GM12878 (cell line): ENCODE results near the gene CALML4. TPM values are rescaled to one million over a fixed set of nuclear protein-coding genes. Genes with fewer than 3 reads are reported as not detected.

Source experiments
- ATAC-seq: fragments of 200-7000 bp; cut with Tn5 transposase; 3 replicates; pipeline ENCODE4 v1.9.1; 2020; ENCODE audit warnings: mild to moderate bottlenecking, moderate library complexity
- BruUV-seq: library from RNA; stranded (reverse); fragments of 400-500 nt; replicated peaks from 2 replicates; lab custom pipeline; 2021; lab: Mats Ljungman, UMichigan
- CTCF ChIA-PET: fragments of 300-600 bp; sonication (Branson Sonifier 250); formaldehyde crosslinking; extraction: SDS; loops from one replicate; lab custom pipeline; 2021; ENCODE audit warnings: inconsistent platforms; lab: Yijun Ruan, JAX
- POLR2A ChIA-PET: fragments of 350-600 bp; formaldehyde crosslinking; extraction: SDS; loops from one replicate; lab custom pipeline; 2021; ENCODE audit warnings: inconsistent platforms; lab: Charles Lee
- RAD21 ChIA-PET: fragments of 300-600 bp; sonication (Branson Sonifier 250); formaldehyde crosslinking; loops from one replicate; lab custom pipeline; 2023; ENCODE audit warnings: antibody characterized with exemption; ENCODE audit not compliant: unreplicated experiment; lab: Charles Lee
- SMC1A ChIA-PET: fragments of 300-600 bp; sonication (Branson Sonifier 250); formaldehyde crosslinking; loops from one replicate; lab custom pipeline; 2023; ENCODE audit not compliant: unreplicated experiment, uncharacterized antibody; lab: Charles Lee
- DNase-seq: peaks from one replicate; pipeline ENCODE4 v3.0.0-alpha.2; 2011; ENCODE audit warnings: low read depth, low spot score
- FAIRE-seq: peaks from 3 replicates; lab custom pipeline; 2011; peaks lifted over from hg19 to GRCh38; lab: Jason Lieb, UNC
- H2AFZ ChIP-seq: 2 replicates; pipeline ENCODE4 v1.6.0; 2011; ENCODE audit warnings: low read depth, low read length, control low read depth; ENCODE audit not compliant: control insufficient read depth
- H3K27ac ChIP-seq: 2 replicates; pipeline ENCODE4 v1.5.1; 2011; ENCODE audit warnings: control low read depth; ENCODE audit not compliant: control insufficient read depth, insufficient read depth
- H3K27me3 ChIP-seq, 2 experiments: replicated peaks in 1 of 2; 2 replicates each; pipeline versions ENCODE4 v1.6.0 to v1.6.1; 2011; ENCODE audit warnings: low read length in 1 of 2; ENCODE audit not compliant: control insufficient read depth in 2 of 2, insufficient read depth in 2 of 2
- H3K36me3 ChIP-seq, 2 experiments: 2 replicates each; pipeline ENCODE4 v1.5.1; 2011; ENCODE audit warnings: low read length in 1 of 2; ENCODE audit not compliant: control insufficient read depth in 2 of 2, insufficient read depth in 2 of 2
- H3K4me1 ChIP-seq: 2 replicates; pipeline ENCODE4 v1.6.1; 2011; ENCODE audit warnings: mild to moderate bottlenecking, low read length, moderate library complexity, mixed read lengths; ENCODE audit not compliant: control insufficient read depth, insufficient read depth
- H3K4me2 ChIP-seq: 2 replicates; pipeline ENCODE4 v1.6.0; 2011; ENCODE audit warnings: control low read depth; ENCODE audit not compliant: control insufficient read depth, insufficient read depth
- H3K4me3 ChIP-seq: fragments of 200-600 bp; sonication (generic); 2 replicates; pipeline ENCODE4 v1.5.1; 2016
- H3K79me2 ChIP-seq: 2 replicates; pipeline ENCODE4 v1.6.0; 2011; ENCODE audit warnings: low read length; ENCODE audit not compliant: control insufficient read depth, insufficient read depth
- H3K9ac ChIP-seq: 2 replicates; pipeline ENCODE4 v1.8.0; 2011; ENCODE audit warnings: low read length, control low read depth, mixed read lengths; ENCODE audit not compliant: control insufficient read depth, insufficient read depth
- H3K9me3 ChIP-seq: replicated peaks from 3 replicates; pipeline ENCODE4 v1.5.1; 2011; ENCODE audit warnings: mild to moderate bottlenecking, low read length; ENCODE audit not compliant: control insufficient read depth, insufficient read depth
- H4K20me1 ChIP-seq: 2 replicates; pipeline ENCODE4 v1.6.0; 2011; ENCODE audit not compliant: control insufficient read depth, insufficient read depth
- CEBPZ ChIP-seq: fragments of 150-350 bp; IDR thresholded peaks from 2 replicates; pipeline ENCODE4 v1.6.1; 2016; ENCODE audit warnings: low read depth, low read length
- DPF2 ChIP-seq: fragments of 450-650 bp; IDR thresholded peaks from 2 replicates; pipeline ENCODE4 v1.6.1; 2017; ENCODE audit warnings: mild to moderate bottlenecking
- E2F4 ChIP-seq: IDR thresholded peaks from 2 replicates; pipeline ENCODE4 v1.6.1; 2012; ENCODE audit warnings: low read depth, low read length, improper control_type of control experiment
- ELK1 ChIP-seq: IDR thresholded peaks from 2 replicates; pipeline ENCODE4 v1.6.1; 2012; ENCODE audit warnings: low read depth, low read length, improper control_type of control experiment
- KDM1A ChIP-seq: fragments of 200-600 bp; sonication (generic); IDR thresholded peaks from 2 replicates; pipeline ENCODE4 v1.6.1; 2016; ENCODE audit warnings: borderline replicate concordance
- MEF2B ChIP-seq: fragments of 450-650 bp; IDR thresholded peaks from 2 replicates; pipeline ENCODE4 v1.6.1; 2018; ENCODE audit warnings: mild to moderate bottlenecking, moderate library complexity; ENCODE audit not compliant: partially characterized antibody, poor library complexity, severe bottlenecking
- MTA2 ChIP-seq: fragments of 450-650 bp; IDR thresholded peaks from 2 replicates; pipeline ENCODE4 v1.6.1; 2016; ENCODE audit warnings: low read depth, mild to moderate bottlenecking, moderate library complexity
- RAD51 ChIP-seq: fragments of 450-650 bp; IDR thresholded peaks from 2 replicates; pipeline ENCODE4 v1.6.1; 2016; ENCODE audit warnings: moderate library complexity, mild to moderate bottlenecking, inconsistent platforms
- RCOR1 ChIP-seq: conservative IDR thresholded peaks from 2 replicates; pipeline ENCODE4 v1.6.1; 2012; ENCODE audit warnings: low read depth, low read length, improper control_type of control experiment
- RELB ChIP-seq: fragments of 450-650 bp; IDR thresholded peaks from 2 replicates; pipeline ENCODE4 v1.6.1; 2017; ENCODE audit warnings: low read depth, mild to moderate bottlenecking, moderate library complexity
- SRF ChIP-seq, 2 experiments: IDR thresholded peaks; 2 replicates each; pipeline ENCODE4 v1.6.1; 2011; ENCODE audit warnings: low read depth in 2 of 2, low read length in 2 of 2, mild to moderate bottlenecking in 1 of 2, moderate library complexity in 1 of 2
- SUZ12 ChIP-seq: fragments of 200-600 bp; sonication (generic); IDR thresholded peaks from one replicate; pipeline ENCODE4 v1.6.1; 2018; ENCODE audit warnings: antibody characterized with exemption, mild to moderate bottlenecking; ENCODE audit not compliant: unreplicated experiment
- ZBED1 ChIP-seq: IDR thresholded peaks from 2 replicates; pipeline ENCODE4 v1.6.1; 2016; ENCODE audit warnings: borderline replicate concordance
- ZBTB11 ChIP-seq: fragments of 450-650 bp; formaldehyde crosslinking; IDR thresholded peaks from 2 replicates; pipeline ENCODE4 v1.5.0; 2022; ENCODE audit warnings: mild to moderate bottlenecking, missing genetic modification characterization
- WGBS: methylation state at CpG from one replicate; pipeline ENCODE4 v1.1.6; 2016; ENCODE audit warnings: low lambda C conversion rate; ENCODE audit not compliant: insufficient replicate concordance, insufficient coverage; ENCODE audit errors: missing lambda C conversion rate; 5-methylcytosine and 5-hydroxymethylcytosine counted together
- in situ Hi-C: fragments of 300-500 bp; cut with MboI; formaldehyde crosslinking; loops from 9 replicates; pipeline ENCODE4 v1.14.3; 2018; ENCODE audit warnings: mixed read lengths
- intact Hi-C: fragments of 100-400 bp; cut with micrococcal nuclease; formaldehyde crosslinking; loops from one replicate; pipeline ENCODE4 v1.14.2; 2022; ENCODE audit not compliant: unreplicated experiment
- polyA plus RNA-seq, 11 experiments: library from polyadenylated mRNA; depleted of rRNA in 4 of 11; unstranded in 6 of 11; stranded (reverse) in 5 of 11; fragments of >200 nt; fragmentation: Nextera tagmentation in 4 of 11; fragmentation: Illumina TruSeq in 1 of 11; extraction: Ambion mirVana in 4 of 11; extraction: Trizol in 1 of 11; gene quantifications; 1 replicate in 1 of 11; 2 replicates in 10 of 11; pipeline versions ENCODE4 v1.2.1 to v1.2.3, GENCODE V29; 2011 to 2016; ENCODE audit warnings: inconsistent platforms in 2 of 11, missing spikeins in 2 of 11, low read depth in 1 of 11
- total RNA-seq, 4 experiments: library from RNA; depleted of rRNA in 3 of 4; stranded (reverse); fragments of >200 nt in 3 of 4; fragmentation: Illumina TruSeq in 1 of 4; extraction: Trizol in 1 of 4; gene quantifications; 2 replicates each; pipeline versions ENCODE4 v1.2.1 to v1.2.3, GENCODE V29; 2013 to 2021

The CALML4 gene
- total and polyA plus RNA-seq, 10 of the 15 experiments (the other 5 are each of a cell fraction or from before 2014, with no cell fraction given): 1.7 to 15.9 (median 5.1) TPM

GRCh38 chr15:68188647-68189046, 16.5 kb downstream of the CALML4 start:
- CTCF ChIA-PET: interaction anchor here (1.2 kb wide), 1 partner anchor 11 kb away, joined by 3 read pairs; no protein-coding TSS in a partner anchor
- in situ Hi-C loops (no loop called here), intact Hi-C loops (no loop called here)
- POLR2A ChIA-PET: interaction anchor here (0.6 kb wide), 1 partner anchor 34 kb away, joined by 3 read pairs; no protein-coding TSS in a partner anchor
- DNase-seq (no peak), FAIRE-seq (no peak), ATAC-seq (no peak)
- H3K27ac ChIP-seq: no peak overlapping the region
- H3K4me3 ChIP-seq: no peak overlapping the region
- no TSS peak for BruUV-seq
- peaks cover 17% of the 10 kb centered on the region for H3K4me1 ChIP-seq
- H3K36me3 ChIP-seq: peaks cover 18 to 38% of the 10 kb centered on the region in 2 experiments
- no peaks in the 10 kb centered on the region for H3K9me3 ChIP-seq
- H3K27me3 ChIP-seq: no peaks in the 10 kb centered on the region
- no peak overlapping the region for H2AFZ ChIP-seq
- H4K20me1 ChIP-seq: no peaks in the 10 kb centered on the region
- SMC1A ChIA-PET: no interaction called here
- H3K4me2 ChIP-seq: no peak overlapping the region
- no peaks in the 10 kb centered on the region for H3K79me2 ChIP-seq
- WGBS: 2% methylated on average over 2 of the region's 2 CpGs
- no peak overlapping the region for H3K9ac ChIP-seq
- RAD21 ChIA-PET: no interaction called here
- TF ChIP-seq SUZ12 (no peak), ZBTB11 (CRISPR knock-in tag) (no peak), RELB (peak; percentile 14; the same call in 1 of the 2 replicates), SRF (IDR thresholded peaks at IDR 0.05; ENCODE audit: low read depth in 2 of 2, low read length in 2 of 2) (no peak), DPF2 (no peak), CEBPZ (no peak), RAD51 (peak; percentile 55; the same call in 1 of the 2 replicates), KDM1A (no peak), ZBED1 (no peak), ELK1 (no peak), E2F4 (no peak), RCOR1 (no peak), MTA2 (no peak), MEF2B (peak; percentile 41)
